Stimulated activated CD8-positive, alpha-beta memory T cell treated with anti-CD3 and anti-CD28 coated beads, Interleukin-4, amount 100 ng/mL, for 4 hours (primary cell): Measurements from ENCODE around the gene KIF16B.
"Not testable (repeated sequence)": the region's sequence is repeated elsewhere in the genome, so short reads cannot be mapped to it uniquely, and the experiment has no call there.

Source experiments
- DNase-seq, 2 donors: peaks; one replicate each; pipeline ENCODE4 v3.0.0-alpha.2; 2020; ENCODE audit warnings: low read depth in 2 of 2, low spot score in 1 of 2

KIF16B gene

GRCh38 chr20:16439540-16439939 lies 133.7 kb downstream of the KIF16B start:
- DNase-seq, result not testable (repeated sequence)

GRCh38 chr20:16438100-16438499 lies 135.1 kb downstream of the KIF16B start:
- DNase-seq, result no peak

DNA sequence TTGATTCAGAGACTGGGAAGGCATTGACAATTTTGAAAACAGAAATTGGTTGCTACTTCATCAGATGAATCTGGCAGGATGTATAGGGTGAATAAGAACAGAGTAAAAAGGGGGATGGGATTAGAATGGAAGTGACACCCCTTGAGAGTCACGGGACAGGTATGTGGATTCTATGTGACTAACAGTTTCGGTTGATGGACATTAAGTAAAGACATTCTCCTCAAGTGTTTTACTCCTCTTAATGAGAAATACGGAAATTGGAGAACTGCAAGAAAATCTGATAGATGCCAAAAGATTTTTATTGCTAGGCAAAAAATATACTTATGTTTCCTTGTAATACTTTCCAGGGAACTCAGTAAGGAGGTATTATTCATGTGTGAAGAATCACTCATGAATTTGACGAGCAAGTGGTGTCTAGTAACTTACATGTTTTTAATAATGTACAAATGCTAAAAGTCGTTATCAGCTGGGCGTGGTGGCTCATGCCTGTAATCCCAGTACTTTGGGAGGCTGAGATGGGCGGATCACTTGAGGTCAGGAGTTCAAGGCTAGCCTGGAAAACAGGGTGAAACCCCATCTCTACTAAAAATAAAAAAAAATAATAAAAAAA lies 135.8 kb downstream of the KIF16B start:
- no peak for DNase-seq

DNA sequence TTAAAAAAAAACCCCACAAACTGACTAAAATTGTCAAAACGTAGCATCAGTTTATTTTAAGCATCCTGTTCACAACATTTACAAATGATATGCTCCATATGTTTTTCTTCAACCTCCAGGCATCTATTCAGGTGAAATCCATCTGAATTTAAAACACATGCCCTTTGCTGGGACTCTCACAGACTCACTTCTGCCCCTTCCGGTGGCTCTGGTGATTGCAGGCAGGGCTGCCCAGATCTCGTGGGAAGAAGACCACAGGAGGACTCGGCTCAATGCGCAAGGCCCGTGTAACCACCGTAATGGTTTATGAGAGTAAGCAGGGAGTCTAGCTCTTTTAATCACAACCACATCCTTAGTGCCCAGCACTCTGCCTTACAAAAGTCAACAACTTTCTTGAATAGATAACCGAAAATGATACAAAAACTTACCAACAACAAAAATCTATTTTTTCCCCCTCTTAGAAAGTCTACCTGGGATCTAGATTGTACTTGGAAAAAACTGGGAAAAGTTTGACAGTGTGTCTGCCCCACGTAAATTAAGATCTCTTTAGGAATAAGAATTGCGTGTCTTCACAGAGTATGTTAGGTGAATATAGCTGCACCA lies 139.1 kb downstream of the KIF16B start:
- no peak for DNase-seq

DNA sequence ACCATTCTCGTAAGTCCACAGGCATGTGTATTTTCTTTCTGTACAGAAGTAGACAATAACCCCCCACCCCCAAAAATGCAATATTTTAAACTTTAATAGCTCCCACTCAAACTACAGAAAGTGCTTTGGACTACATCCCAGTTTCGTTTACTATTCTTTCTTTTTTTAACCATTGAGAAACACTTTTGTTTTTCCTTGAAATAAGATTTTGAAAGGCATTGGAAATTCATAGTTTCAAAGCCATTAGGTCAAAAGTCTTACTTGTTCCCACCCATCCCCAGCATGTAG lies 140.0 kb downstream of the KIF16B start:
- no peak for DNase-seq

DNA sequence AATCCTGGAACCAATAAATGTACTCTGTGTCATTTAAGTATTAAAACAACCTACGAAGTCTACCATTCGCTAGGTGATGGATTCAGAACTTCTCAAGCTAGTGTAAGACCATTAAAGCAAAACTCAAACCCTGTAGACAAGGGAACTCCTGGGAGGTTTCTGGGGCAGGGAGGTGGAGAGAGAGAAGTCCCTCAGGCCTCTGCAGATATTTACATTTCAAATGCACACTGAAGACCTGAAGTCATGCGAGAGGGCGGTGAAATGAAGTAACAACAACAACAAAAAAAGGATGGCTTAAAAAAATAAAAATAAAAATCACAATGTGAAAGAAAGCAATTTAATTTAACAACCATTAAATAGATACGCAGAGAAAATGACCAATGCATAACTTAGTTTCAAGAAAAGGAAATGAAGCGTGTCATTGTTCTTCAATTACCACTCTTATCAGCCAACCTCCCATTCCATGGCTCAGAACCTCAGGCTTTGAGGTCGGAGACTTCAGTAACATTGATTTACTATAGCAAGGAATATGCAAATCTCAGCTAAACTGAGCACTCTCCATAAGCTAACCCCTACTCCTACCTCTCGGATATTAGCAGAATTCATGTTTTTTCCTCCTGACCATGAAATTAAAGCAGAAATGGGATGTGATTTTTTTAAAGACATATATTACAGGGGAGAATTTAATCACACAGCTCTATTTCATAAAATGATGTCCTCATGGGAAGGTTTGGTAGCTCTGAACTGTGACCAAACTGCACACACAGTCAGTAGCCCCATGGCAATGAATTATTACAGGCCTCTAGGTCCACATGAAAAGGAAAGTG lies 140.6 kb downstream of the KIF16B start:
- DNase-seq, result no peak

GRCh38 chr20:16428112-16428511 lies 145.1 kb downstream of the KIF16B start:
- no peak for DNase-seq

DNA sequence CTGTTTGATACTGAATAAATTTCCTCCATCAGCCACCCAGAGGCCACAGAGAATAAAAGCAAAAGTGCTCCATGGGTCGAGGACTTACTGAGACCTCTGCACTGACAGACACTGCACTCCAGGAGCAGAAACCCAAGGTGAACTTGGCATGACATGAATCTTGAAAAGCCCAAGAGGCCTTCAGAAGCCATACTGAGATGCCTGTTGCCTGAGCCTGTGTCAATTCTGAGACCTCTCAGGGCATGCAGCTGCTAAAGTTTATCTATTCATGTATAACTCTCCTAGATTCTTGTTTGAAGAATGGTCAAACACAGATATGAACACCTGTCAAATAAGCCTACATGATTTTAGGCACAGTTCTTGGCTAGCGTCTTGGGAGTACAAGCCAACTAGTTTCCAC lies 145.7 kb downstream of the KIF16B start:
- DNase-seq, result no peak

- no peak for DNase-seq
These were observed 148.5 kb downstream of the KIF16B start for GRCh38 chr20:16424780-16425179.

DNA sequence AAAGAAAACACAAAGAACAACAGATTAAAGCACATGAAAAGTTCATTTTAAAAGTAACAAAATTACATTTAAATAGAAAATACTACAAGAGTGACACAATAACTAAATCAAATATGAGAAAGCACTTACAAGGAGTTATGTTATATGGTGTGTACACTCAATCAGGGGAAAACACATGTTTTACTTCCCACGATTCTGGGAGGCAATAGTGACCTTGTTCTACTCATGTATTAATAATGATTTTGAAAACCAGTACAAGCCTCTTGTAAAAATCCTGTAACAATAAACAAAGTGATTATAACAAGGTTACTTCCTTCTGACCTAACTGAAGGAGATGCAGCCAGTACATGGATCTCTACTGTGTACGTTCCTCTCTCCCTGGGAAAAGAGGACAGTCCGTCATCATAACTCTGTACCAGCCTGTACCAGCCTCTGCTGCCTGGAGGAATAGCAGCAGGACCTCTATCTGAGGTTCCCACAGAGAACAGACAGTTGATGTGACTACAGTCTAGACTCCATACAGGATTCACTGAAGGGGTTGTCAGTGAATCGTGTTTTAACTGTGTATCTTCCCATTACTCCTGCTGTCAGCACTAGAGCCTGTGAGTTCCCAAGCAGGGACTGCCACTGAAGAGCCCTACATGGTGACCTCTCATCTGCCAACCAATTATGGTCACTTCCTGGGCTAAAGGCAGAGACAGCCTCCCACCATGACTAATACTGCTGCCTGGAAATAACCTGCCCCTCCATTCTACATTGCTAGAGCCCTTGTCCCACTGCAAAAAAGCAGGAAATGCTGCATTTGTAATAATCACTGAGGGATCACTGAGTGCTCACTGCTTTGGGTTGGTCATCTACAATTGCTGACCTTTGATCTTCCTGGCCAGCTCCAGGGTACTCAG lies 149.7 kb downstream of the KIF16B start:
- no peak for DNase-seq

GRCh38 chr20:16419138-16419715 lies 154.0 kb downstream of the KIF16B start:
- DNase-seq, result no peak

- no peak for DNase-seq
These were observed 154.6 kb downstream of the KIF16B start for GRCh38 chr20:16418616-16419015.

- no peak for DNase-seq
These were observed 156.2 kb downstream of the KIF16B start for GRCh38 chr20:16417001-16417400.

DNA sequence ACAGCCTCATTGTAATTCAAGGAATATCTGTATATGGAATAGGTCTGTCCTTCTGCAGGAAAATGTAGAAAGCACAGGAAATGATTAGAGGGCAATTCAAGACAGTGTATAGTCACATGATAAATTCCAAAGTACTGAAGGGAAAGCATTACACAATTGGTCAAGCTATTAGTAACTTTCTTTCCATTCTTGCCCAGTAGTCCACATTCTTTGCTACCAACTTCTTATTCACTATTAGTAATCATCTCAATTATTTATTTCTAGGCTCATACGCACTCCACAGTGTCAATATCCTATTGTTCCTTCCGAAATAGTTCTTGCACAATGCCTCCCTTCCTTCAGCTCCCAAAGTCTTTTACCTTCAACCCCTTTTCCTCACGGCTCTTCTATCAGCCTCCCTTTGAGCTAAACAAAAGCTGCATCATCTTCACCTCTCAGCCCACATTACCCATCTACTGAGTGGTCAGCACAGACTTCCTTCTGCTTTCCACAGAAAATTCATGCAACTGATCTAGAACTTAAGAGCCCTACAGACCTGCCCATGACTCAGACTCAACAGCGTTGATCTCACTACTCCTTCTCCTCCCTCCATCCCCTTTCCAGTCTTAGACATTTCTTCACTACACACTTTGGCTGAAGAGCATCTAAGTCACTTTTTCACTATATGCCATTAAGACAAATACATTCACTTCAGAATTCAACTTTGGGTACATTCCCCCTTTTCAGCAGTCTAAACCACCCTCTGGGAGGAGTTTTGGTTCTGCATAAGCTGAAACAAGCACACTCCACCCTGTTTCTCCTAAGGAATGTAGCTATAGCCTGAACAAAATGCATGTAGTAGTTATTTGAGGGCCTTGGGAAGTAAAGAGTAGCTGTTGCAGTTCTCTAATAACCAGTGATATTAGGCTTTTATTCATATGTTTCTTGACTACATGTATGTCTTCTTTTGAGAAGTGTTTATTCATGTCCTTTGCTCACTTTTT lies 157.9 kb downstream of the KIF16B start:
- no peak for DNase-seq

DNA sequence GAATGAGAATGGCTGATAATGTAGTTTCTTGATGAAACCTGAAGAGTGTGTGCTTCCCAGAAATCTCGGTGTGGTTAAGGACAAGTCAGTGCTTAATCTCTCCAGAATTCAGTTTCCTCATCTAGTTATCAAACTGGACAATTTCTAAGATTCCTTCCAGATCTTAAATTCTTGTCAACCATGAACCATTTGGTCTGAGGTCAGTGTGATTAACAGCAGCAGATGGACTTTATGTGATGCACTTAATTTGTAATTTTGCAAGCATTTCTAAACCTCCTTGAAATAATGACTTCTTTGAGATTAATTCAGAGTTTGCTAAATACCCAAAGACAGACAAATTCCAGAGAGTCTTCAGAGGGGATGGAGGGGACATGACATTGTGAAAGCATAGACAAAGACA lies 160.3 kb downstream of the KIF16B start:
- no peak for DNase-seq

GRCh38 chr20:16411361-16411760 lies 161.9 kb downstream of the KIF16B start:
- DNase-seq, result no peak

DNA sequence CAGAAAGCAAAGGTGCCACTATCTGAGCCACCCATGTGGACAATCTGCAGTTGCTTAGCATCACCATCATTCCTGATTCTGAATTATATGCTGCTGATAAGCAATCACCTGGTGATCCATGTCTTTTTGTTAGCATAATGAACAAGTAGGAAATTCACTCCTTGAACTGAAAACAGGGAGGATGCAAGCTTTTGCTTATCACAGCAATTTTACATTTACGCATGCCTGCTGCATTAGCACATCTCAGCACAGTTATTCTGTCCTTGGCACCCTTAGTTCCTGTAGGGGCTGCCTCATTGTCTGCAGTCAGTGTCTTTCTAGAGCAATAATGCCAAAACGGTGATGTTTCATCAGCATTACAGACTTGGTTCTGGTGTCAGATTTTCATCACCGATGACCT lies 162.6 kb downstream of the KIF16B start:
- no peak for DNase-seq

GRCh38 chr20:16408981-16409380 lies 164.3 kb downstream of the KIF16B start:
- DNase-seq, result no peak

GRCh38 chr20:16407251-16408067 lies 165.8 kb downstream of the KIF16B start:
- no peak for DNase-seq
